GM12875 (cell line): ENCODE measurements around the gene FBN2.
"Not testable (repeated sequence)": the region's sequence is repeated elsewhere in the genome, so short reads cannot be mapped to it uniquely, and the experiment has no call there.

ENCODE experiments used
- H3K4me3 ChIP-seq: one replicate; pipeline ENCODE4 v1.5.1; 2011; ENCODE audit warnings: low read depth, low read length, control low read depth
- TF ChIP-seq, protein P1 (sequence below): IDR thresholded peaks from 2 replicates; pipeline ENCODE4 v1.5.1; 2011; ENCODE audit warnings: low read depth, mild to moderate bottlenecking, control low read depth, inconsistent platforms, low read length, moderate library complexity, borderline replicate concordance; ENCODE audit not compliant: insufficient read depth

FBN2 gene

DNA sequence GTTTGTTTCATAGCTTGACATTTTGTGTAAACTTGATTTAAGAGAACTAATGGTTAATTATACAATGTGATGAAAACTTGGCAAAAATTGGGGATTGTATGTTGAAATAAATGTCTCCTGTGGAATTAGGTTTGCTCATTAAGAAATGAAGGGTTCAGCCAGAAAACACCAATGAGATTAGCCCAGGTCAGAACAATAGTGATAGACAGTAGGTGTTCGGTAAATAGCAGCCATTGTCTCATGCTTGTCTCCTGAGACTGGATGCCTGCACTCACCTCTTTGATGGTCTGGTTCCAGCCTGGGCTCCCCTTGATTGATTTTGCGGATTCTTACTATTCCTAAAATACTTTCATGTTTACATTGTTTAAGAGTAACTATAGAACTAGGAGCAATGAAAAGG lies 135.5 kb downstream of the FBN2 start:
- TF ChIP-seq, protein P1, sequence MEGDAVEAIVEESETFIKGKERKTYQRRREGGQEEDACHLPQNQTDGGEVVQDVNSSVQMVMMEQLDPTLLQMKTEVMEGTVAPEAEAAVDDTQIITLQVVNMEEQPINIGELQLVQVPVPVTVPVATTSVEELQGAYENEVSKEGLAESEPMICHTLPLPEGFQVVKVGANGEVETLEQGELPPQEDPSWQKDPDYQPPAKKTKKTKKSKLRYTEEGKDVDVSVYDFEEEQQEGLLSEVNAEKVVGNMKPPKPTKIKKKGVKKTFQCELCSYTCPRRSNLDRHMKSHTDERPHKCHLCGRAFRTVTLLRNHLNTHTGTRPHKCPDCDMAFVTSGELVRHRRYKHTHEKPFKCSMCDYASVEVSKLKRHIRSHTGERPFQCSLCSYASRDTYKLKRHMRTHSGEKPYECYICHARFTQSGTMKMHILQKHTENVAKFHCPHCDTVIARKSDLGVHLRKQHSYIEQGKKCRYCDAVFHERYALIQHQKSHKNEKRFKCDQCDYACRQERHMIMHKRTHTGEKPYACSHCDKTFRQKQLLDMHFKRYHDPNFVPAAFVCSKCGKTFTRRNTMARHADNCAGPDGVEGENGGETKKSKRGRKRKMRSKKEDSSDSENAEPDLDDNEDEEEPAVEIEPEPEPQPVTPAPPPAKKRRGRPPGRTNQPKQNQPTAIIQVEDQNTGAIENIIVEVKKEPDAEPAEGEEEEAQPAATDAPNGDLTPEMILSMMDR = no peak
- no peak overlapping the region for H3K4me3 ChIP-seq

DNA sequence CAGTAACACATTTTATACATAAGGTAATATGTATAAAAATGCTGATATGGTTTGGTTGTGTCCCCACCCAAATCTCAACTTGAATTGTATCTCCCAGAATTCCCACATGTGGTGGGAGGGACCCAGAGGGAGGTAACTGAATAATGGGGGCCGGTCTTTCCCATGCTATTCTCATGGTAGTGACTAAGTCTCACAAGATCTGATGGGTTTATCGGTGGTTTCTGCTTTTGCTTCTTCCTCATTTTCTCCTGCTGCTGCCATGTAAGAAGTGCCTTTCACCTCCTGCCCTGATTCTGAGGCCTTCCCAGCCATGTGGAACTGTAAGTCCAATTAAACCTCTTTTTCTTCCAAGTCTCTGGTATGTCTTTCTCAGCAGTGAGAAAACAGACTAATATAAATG lies 137.3 kb downstream of the FBN2 start:
- not testable (repeated sequence) for H3K4me3 ChIP-seq

DNA sequence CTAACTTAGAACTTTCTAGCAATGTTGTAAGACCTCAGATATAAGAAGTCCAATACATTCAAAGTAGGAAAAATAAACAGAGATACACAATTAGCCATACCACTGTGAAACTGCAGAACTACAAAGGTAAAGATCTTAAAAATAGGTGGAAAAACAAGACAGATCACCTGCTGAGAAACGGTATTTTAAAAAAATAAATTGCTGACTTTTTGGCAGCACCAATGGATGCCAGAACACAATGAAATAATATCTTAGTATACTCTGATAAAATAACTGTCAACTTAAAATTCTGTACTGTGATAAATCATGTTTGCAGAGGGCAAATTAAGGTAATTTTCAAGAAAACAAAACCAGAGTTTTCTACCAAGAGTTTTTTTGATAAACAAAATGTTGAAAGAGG lies 138.9 kb downstream of the FBN2 start:
- TF ChIP-seq, protein P1 = no peak
- H3K4me3 ChIP-seq = no peak overlapping the region

DNA sequence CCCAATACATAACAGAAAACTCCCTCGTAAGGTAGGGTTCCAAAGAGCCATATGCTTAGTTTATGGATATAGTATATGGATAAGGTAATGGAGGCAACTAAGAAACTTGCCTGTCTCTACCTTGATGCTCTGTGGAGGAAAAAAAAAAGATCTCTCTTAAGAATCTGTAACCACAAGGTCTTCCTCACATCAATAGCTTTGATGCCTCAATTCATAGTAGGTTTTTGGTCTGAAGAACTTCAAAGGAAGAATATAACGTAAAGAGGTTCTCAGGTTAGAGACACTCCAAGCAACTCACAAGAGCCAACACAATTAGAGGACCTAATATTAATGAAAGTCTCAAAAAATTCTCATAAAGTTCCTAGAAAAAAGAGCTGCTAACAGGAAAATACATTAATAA lies 140.2 kb downstream of the FBN2 start:
- TF ChIP-seq, protein P1 = no peak

DNA sequence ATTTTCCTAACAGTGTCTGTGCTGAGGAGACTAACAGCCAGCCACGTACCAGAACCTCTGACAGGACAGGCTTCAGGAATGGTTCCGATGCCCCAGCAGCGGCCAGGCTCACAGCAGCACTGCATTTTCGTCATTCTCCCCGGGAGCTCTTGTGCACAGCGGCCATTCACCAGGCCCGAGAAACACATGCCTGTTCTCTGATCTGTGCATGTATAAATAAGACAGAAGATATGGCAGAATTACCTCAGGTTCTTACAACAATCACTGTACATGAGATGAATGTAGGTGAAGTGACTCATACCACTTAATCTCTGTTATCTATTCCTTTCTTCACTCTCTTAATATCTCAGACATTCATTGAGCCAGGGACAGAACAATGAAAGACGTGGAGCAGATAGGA lies 143.0 kb downstream of the FBN2 start:
- H3K4me3 ChIP-seq = no peak overlapping the region
- TF ChIP-seq, protein P1 = no peak

More for the DNA sequence above, 140.2 kb downstream of the FBN2 start:
- H3K4me3 ChIP-seq = no peak overlapping the region

DNA sequence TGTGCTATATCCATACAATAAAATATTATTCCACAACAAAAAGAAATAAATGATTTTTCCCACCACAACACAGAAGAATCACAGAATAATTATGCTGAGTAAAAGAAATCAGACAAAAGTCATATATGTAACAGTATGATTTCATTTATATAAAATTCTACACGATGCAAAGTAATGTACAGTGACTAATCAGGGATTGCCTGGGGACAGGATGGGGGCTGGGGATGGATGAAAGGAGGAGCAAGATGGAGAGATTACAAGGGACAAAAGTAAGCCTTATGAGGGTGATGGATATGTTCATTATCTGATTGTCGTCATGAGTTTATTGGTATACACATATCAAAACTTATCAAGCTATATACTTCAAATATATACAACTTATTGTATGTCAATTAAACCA lies 154.0 kb downstream of the FBN2 start:
- H3K4me3 ChIP-seq = no peak overlapping the region

DNA sequence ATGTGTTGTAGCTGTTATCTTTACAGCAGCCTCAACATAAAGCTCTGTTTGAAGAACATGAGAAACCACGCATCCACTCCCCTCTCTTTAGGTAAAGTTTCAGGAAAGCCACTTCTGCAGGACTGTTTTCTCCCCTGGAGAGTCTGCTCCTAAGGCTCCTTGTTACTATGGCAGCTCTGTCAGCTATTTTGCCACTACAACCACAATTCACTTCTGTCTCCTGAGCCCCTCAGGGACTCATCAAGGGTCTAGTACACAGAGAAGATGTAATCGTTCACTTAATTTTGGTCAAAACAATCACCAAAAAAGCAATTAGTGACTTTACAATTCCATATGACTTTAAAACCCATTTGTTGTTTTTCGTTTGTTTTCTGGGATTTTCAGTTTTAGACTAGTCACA lies 157.7 kb downstream of the FBN2 start:
- no peak overlapping the region for H3K4me3 ChIP-seq
- TF ChIP-seq, protein P1 = no peak

More for the DNA sequence above, 154.0 kb downstream of the FBN2 start:
- TF ChIP-seq, protein P1 = no peak

DNA sequence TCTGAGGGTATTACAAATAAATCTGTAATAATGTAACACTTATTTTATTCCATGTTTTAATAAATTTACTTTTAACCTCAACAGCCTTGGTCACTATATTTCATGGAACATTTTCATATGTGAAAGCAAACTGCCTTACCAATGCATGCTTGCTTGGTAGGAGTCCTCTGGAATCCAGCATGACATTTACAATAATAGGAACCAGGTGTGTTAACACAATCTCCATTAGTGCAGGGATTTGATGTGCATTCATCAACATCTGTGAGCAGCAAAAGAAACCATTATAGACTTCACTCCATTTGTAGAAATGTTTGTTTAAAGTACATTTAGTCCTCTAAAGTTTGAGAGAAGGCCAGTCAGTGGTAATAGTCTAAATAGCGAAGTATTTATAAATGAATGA lies 159.4 kb downstream of the FBN2 start:
- H3K4me3 ChIP-seq = no peak overlapping the region
- TF ChIP-seq, protein P1 = no peak
